Right lung (tissue), 5 donors: ENCODE results near the gene C2CD4D. TPM values are rescaled to one million over a fixed set of nuclear protein-coding genes. Genes with fewer than 3 reads are reported as not detected.

Experiments used
- DNase-seq, 2 donors: peaks; one replicate each; pipeline ENCODE4 v3.0.0-alpha.2; 2013
- polyA plus RNA-seq, 5 donors: library from polyadenylated mRNA; unstranded; fragments of 120-200 nt; gene quantifications; one replicate each; pipeline versions ENCODE4 v1.2.1 to v1.2.3, GENCODE V29; 2013; ENCODE audit warnings: inconsistent platforms in 1 of 5, low replicate concordance in 1 of 5; ENCODE audit not compliant: insufficient read length in 5 of 5, insufficient read depth in 1 of 5

Gene C2CD4D
- polyA plus RNA-seq, 5 donors, result 0.25 to 0.87 (median 0.35) TPM

DNA sequence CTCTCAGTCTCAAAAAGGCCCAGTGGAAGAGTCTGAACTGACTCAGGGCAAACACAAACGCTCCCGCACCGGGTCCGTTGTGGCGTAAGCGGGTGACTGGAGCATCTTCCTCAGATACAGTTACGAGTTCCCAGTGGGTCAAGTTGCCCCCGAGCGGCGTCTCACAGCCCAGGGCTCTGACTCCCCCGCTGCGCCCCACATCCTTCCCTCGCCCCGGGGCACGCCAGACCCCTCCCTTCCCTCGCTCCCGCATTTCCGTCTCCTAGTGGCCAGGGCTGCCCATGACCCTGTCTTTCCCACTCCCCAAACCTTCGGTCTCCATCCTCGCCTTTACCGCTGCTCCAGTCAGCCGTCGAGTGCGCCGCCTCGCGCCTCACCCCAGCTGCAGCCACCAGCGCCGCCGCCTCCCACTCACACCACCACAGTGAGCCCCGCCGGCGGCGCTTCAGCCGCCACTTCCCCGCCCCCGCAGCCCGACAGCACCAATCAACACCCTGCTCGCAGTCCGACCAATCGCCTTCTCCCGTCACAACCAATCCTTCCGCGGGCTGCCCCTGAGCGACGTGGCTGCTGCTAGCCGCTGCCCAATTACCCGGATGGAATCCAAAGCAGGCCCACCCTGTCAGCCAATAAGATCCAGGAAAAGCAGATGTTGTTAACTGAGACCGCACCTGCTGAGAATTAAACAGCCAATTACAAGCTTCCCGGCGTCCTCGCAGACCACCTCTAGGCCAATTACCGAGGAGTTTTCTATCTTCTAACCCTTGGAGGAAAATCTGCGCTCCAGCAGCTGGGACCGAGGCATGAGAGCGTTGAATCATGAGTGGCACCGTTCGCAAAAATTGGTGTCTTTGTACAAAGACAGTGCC lies 49.3 kb downstream of the C2CD4D start, which contains the start of gene TDRKH:
Gene TDRKH, minus strand, starts transcription at position 430 of the 869 bp plus-strand sequence. CDS start 7,478 bp downstream, outside the sequence.
- peak; percentile 90 to 91 for DNase-seq

Other genes with a start within 250 kb of the C2CD4D start
- gene SNX27, start 227.8 kb downstream of the C2CD4D start, polyA plus RNA-seq, result 10 to 100 TPM; 17.7 to 26.2 (median 22.6) TPM
- 1 to 10 TPM in 2 of 5 donors, under 1 TPM in 3; 0.62 to 1.3 (median 0.83) TPM for gene CELF3, start 123.0 kb downstream of the C2CD4D start, polyA plus RNA-seq
- 1 to 10 TPM in 4 of 5 donors, under 1 TPM in 1; 0.78 to 2.1 (median 1.7) TPM for gene RIIAD1, start 118.3 kb downstream of the C2CD4D start, polyA plus RNA-seq
- 100 to 1,000 TPM; 104 to 125 (median 113) TPM for gene MRPL9, start 76.3 kb downstream of the C2CD4D start, polyA plus RNA-seq
- gene TDRKH, start 49.3 kb downstream of the C2CD4D start, polyA plus RNA-seq, result 10 to 100 TPM in 4 of 5 donors, 1 to 10 TPM in 1; 9.9 to 13.5 (median 11.2) TPM
- under 1 TPM in 4 of 5 donors, not detected in 1; 0.05 to 0.19 (median 0.11) TPM for gene LINGO4, start 34.4 kb downstream of the C2CD4D start, polyA plus RNA-seq
- 10 to 100 TPM in 3 of 5 donors, 1 to 10 TPM in 2; 6.6 to 11.2 (median 10.7) TPM for gene RORC, start 8.0 kb downstream of the C2CD4D start, polyA plus RNA-seq
- 1 to 10 TPM in 3 of 5 donors, under 1 TPM in 2; 0.67 to 1.4 (median 1.1) TPM for gene THEM5, start 13.9 kb upstream of the C2CD4D start, polyA plus RNA-seq
- gene THEM4, start 69.7 kb upstream of the C2CD4D start, polyA plus RNA-seq, result 10 to 100 TPM; 27.7 to 38.1 (median 33.1) TPM
- gene S100A10, start 154.0 kb upstream of the C2CD4D start, polyA plus RNA-seq, result 100 to 1,000 TPM; 395 to 598 (median 451) TPM
- 100 to 1,000 TPM; 215 to 317 (median 226) TPM for gene S100A11, start 197.2 kb upstream of the C2CD4D start, polyA plus RNA-seq
- gene TCHHL1, start 249.2 kb upstream of the C2CD4D start, polyA plus RNA-seq, result not detected